Nephron progenitor cell (in vitro differentiated cells): ENCODE data around the gene PHLDA3.

Experiments used
- DNase-seq: peaks from one replicate; pipeline ENCODE4 v3.0.0; 2021
- H3K27ac Mint-ChIP-seq: 2 replicates; pipeline ENCODE4 v1.8.0; 2021; ENCODE audit warnings: mild to moderate bottlenecking, moderate library complexity, mixed read lengths
- H3K27me3 Mint-ChIP-seq: 2 replicates; pipeline ENCODE4 v1.8.0; 2021; ENCODE audit warnings: mild to moderate bottlenecking, low read depth, mixed read lengths; ENCODE audit not compliant: poor library complexity
- H3K36me3 Mint-ChIP-seq: 2 replicates; pipeline ENCODE4 v1.8.0; 2021; ENCODE audit warnings: low read depth, mixed read lengths
- H3K4me1 Mint-ChIP-seq: 2 replicates; pipeline ENCODE4 v1.8.0; 2021; ENCODE audit warnings: mixed read lengths
- H3K4me3 Mint-ChIP-seq: 2 replicates; pipeline ENCODE4 v1.8.0; 2021; ENCODE audit warnings: mild to moderate bottlenecking, moderate library complexity, mixed read lengths
- H3K9me3 Mint-ChIP-seq: 2 replicates; pipeline ENCODE4 v1.8.0; 2021; ENCODE audit warnings: mild to moderate bottlenecking, moderate library complexity, mixed read lengths
- CTCF ChIP-seq: fragments of 200-600 bp; sonication (generic); IDR thresholded peaks from 2 replicates; pipeline ENCODE4 v1.5.0; 2021; ENCODE audit warnings: antibody characterized with exemption

Gene PHLDA3

GRCh38 chr1:201461645-201462441, 7.1 kb downstream of the PHLDA3 start:
- Mint-ChIP-seq H3K4me3 (no peak overlapping the region), H3K27me3 (peaks cover 28% of the 10 kb centered on the region), H3K27ac (peak overlapping the region; percentile 9), H3K9me3 (no peaks in the 10 kb centered on the region), H3K36me3 (peaks cover 15% of the 10 kb centered on the region), H3K4me1 (peaks cover 58% of the 10 kb centered on the region)
- no peak for DNase-seq
- no peak for TF ChIP-seq CTCF

- Mint-ChIP-seq H3K9me3 (no peaks in the 10 kb centered on the region), H3K27ac (peak overlapping the region; percentile 52), H3K27me3 (peaks cover 27% of the 10 kb centered on the region), H3K4me1 (peaks cover 65% of the 10 kb centered on the region), H3K4me3 (peak overlapping the region; percentile 3), H3K36me3 (peaks cover 15% of the 10 kb centered on the region)
- no peak for TF ChIP-seq CTCF
- no peak for DNase-seq
These were observed 8.0 kb downstream of the PHLDA3 start for GRCh38 chr1:201460814-201461644.

GRCh38 chr1:201459775-201460174, 9.2 kb downstream of the PHLDA3 start:
- Mint-ChIP-seq H3K36me3 (peaks cover 8% of the 10 kb centered on the region), H3K27ac (no peak overlapping the region), H3K27me3 (peaks cover 26% of the 10 kb centered on the region), H3K4me1 (peaks cover 76% of the 10 kb centered on the region), H3K9me3 (no peaks in the 10 kb centered on the region), H3K4me3 (no peak overlapping the region)
- no peak for TF ChIP-seq CTCF
- DNase-seq = no peak

GRCh38 chr1:201459052-201459451, 9.9 kb downstream of the PHLDA3 start:
- no peaks in the 10 kb centered on the region for H3K9me3 Mint-ChIP-seq
- no peak overlapping the region for H3K4me3 Mint-ChIP-seq
- H3K4me1 Mint-ChIP-seq = peaks cover 79% of the 10 kb centered on the region
- H3K27ac Mint-ChIP-seq = no peak overlapping the region
- H3K27me3 Mint-ChIP-seq = peaks cover 33% of the 10 kb centered on the region
- no peak for TF ChIP-seq CTCF
- peaks cover under 1% of the 10 kb centered on the region for H3K36me3 Mint-ChIP-seq
- no peak for DNase-seq

GRCh38 chr1:201457508-201457960, 11.5 kb downstream of the PHLDA3 start:
- no peak for DNase-seq
- no peak overlapping the region for H3K27ac Mint-ChIP-seq
- no peaks in the 10 kb centered on the region for H3K9me3 Mint-ChIP-seq
- H3K36me3 Mint-ChIP-seq = no peaks in the 10 kb centered on the region
- H3K4me3 Mint-ChIP-seq = no peak overlapping the region
- H3K4me1 Mint-ChIP-seq = peaks cover 71% of the 10 kb centered on the region
- peaks cover 46% of the 10 kb centered on the region for H3K27me3 Mint-ChIP-seq
- no peak for TF ChIP-seq CTCF
